Kidney epithelial cell (primary cell): ENCODE measurements around the gene AGBL2. TPM values are rescaled to one million over a fixed set of nuclear protein-coding genes. Genes with fewer than 3 reads are reported as not detected.
"Not testable (repeated sequence)": the region's sequence is repeated elsewhere in the genome, so short reads cannot be mapped to it uniquely, and the experiment has no call there.

Source experiments
- DNase-seq: peaks from one replicate; pipeline ENCODE4 v3.0.0-alpha.2; 2010; ENCODE audit warnings: low read depth
- H3K27me3 ChIP-seq: 2 replicates; pipeline ENCODE4 v1.6.0; 2011; ENCODE audit warnings: low read length; ENCODE audit not compliant: control insufficient read depth, insufficient read depth
- H3K36me3 ChIP-seq: 2 replicates; pipeline ENCODE4 v1.5.1; 2011; ENCODE audit warnings: low read length; ENCODE audit not compliant: control insufficient read depth, insufficient read depth
- H3K4me3 ChIP-seq: 2 replicates; pipeline ENCODE4 v1.5.1; 2011; ENCODE audit warnings: low read depth, mild to moderate bottlenecking, control low read depth, low read length
- total RNA-seq: library from RNA; depleted of rRNA; stranded (reverse); fragments of >200 nt; gene quantifications from 2 replicates; pipeline ENCODE4 v1.2.3, GENCODE V29; 2015
- TF ChIP-seq, protein P1 (sequence below): IDR thresholded peaks from 2 replicates; pipeline ENCODE4 v1.5.1; 2011; ENCODE audit warnings: mild to moderate bottlenecking, moderate library complexity, low read length, control low read depth, inconsistent platforms; ENCODE audit not compliant: insufficient read depth, poor library complexity, severe bottlenecking

AGBL2 gene
- total RNA-seq, 1 donor from 2014 or later = 0.29 TPM

DNA sequence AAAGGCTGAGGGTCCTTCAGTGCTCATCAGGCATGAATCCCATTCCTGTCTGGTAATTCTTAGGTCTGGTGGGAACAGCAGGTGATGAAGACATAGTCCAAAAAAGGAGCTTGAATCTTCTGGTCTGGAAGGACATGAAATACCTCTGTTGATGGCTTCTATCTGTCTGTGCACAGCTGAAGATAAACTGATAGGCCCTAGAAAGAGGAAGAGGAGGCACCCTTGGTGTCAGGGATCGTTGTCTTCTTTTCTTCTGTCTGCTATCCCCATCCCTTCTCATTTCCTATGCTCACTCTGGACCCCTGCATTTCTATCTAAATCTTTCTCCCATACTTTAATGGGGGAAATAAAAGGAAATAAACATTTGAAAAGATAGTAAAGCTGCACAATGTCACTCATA, 9.4 kb downstream of the AGBL2 start:
- Histone ChIP-seq H3K4me3 (no peak overlapping the region), H3K36me3 (no peaks in the 10 kb centered on the region), H3K27me3 (no peaks in the 10 kb centered on the region)
- TF ChIP-seq, protein P1, sequence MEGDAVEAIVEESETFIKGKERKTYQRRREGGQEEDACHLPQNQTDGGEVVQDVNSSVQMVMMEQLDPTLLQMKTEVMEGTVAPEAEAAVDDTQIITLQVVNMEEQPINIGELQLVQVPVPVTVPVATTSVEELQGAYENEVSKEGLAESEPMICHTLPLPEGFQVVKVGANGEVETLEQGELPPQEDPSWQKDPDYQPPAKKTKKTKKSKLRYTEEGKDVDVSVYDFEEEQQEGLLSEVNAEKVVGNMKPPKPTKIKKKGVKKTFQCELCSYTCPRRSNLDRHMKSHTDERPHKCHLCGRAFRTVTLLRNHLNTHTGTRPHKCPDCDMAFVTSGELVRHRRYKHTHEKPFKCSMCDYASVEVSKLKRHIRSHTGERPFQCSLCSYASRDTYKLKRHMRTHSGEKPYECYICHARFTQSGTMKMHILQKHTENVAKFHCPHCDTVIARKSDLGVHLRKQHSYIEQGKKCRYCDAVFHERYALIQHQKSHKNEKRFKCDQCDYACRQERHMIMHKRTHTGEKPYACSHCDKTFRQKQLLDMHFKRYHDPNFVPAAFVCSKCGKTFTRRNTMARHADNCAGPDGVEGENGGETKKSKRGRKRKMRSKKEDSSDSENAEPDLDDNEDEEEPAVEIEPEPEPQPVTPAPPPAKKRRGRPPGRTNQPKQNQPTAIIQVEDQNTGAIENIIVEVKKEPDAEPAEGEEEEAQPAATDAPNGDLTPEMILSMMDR = no peak
- no peak for DNase-seq

DNA sequence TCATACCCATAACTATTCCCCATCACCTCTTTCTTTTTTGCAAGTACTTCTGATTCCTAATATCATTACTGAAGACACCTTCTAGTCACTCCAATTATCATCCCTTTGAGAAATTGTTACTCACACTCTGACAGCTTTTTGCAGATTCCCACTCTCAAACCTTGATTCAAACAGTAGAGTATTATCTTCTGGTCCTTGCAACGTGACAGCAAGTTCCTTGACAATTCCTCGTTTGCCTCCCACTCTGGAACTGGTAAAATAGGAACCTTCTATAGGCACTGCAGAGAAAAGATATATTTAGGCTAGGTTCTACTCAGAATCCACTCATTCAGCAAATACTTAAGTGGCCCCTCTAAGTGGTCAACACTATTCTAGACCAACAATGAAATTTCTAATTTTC, 23.2 kb downstream of the AGBL2 start:
- no peak overlapping the region for H3K4me3 ChIP-seq
- no peaks in the 10 kb centered on the region for H3K27me3 ChIP-seq
- H3K36me3 ChIP-seq = no peaks in the 10 kb centered on the region
- TF ChIP-seq, protein P1 = no peak
- no peak for DNase-seq

DNA sequence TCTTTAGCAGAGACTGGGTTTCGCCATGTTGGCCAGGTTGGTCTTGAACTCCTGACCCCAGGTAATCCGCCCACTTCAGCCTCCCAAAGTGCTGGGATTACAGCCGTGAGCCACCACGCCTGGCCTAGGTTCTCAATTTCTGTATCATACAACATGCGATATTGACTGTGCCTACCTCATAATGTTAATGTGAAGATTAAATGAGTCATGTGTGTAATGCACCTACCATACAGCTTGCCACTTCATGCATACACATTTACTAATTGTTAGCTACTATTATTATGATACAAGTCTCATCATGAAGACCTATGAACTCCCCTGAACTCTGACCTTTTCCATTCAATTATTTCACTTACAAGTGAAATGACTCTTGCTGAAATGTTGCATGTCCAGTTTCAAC, 25.7 kb downstream of the AGBL2 start:
- DNase-seq = no peak
- Histone ChIP-seq H3K4me3 (no peak overlapping the region), H3K27me3 (no peaks in the 10 kb centered on the region), H3K36me3 (no peaks in the 10 kb centered on the region)
- TF ChIP-seq, protein P1 = no peak

DNA sequence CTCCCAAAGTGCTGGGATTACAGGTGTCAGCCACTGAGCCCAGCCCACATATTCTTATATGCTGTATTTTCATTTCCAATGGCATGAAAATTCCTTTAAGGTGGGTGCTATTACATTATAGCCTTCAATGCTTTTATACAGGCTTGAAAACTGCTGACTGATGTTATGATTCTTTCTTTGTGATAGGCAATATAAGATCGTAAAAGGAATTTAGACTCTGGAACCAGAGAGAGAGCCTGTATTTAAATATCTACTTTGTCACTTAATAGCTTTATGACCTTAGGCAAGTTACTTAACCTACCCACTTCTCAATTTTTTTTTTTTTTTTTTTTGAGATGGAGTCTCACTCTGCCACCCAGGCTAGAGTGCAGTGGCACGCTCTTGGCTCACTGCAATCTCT, 26.2 kb downstream of the AGBL2 start:
- TF ChIP-seq, protein P1 = no peak
- H3K27me3 ChIP-seq = no peaks in the 10 kb centered on the region
- DNase-seq = no peak
- H3K4me3 ChIP-seq = no peak overlapping the region
- no peaks in the 10 kb centered on the region for H3K36me3 ChIP-seq

DNA sequence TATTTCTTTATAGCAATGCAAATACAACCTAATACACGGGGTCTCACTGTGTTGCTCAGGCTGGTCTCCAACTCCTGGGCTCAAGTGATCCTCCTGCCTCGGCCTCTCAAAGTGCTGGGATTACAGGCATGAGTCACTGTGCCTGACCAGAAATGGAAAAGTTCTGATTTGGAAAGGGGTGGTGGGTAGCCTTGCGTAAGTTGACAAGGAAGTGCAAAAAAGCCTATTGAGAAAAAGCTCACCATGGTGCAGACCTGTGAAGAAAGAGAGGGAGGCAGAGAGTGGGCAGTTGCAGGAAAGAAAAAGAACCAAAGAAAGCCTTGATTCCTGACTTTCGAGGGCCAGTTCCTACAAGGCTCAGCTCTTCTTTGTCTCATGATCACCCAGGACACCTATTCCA, 27.1 kb downstream of the AGBL2 start:
- DNase-seq = no peak
- TF ChIP-seq, protein P1 = no peak
- H3K36me3 ChIP-seq = no peaks in the 10 kb centered on the region
- H3K4me3 ChIP-seq = no peak overlapping the region
- no peaks in the 10 kb centered on the region for H3K27me3 ChIP-seq

DNA sequence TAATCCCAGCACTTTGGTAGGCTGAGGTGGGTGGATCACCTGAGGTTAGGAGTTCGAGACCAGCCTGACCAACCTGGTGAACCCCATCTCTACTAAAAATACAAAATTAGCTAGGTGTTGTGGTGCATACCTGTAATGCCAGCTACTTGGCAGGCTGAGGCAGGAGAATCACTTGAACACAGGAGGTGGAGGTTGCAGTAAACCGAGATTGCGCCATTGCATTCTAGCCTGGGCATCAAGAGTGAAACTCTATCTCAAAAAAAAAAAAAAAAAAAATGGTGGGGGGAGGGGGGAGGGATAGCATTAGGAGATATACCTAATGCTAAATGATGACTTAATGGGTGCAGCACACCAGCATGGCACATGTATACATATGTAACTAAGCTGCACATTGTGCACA, 28.5 kb downstream of the AGBL2 start:
- not testable (repeated sequence) for H3K4me3 ChIP-seq, H3K27me3 ChIP-seq, H3K36me3 ChIP-seq, DNase-seq

DNA sequence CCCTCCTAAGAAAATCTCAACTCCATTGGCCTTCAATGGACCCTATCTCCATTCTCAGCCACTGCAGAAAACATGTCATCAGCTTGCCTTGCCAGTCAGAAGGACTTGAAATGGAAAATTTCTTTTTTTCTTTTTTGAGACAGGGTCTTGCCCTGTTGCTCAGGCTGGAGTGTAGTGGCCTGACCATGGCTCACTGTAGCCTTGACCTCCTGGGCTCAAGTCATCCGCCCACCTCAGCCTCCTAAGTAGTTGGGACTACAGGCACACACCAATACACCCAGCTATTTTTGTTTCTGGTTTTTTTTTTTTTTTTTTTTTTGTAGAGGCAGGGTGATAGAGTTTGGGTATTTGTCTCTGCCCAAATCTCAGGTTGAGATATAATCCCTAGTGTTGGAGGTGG, 29.0 kb downstream of the AGBL2 start:
- Histone ChIP-seq H3K27me3 (no peaks in the 10 kb centered on the region), H3K36me3 (no peaks in the 10 kb centered on the region), H3K4me3 (no peak overlapping the region)
- no peak for DNase-seq
- TF ChIP-seq, protein P1 = no peak
